IPS-18c (cell line): ENCODE data around the gene GREB1L.

Experiments used
- H3K4me3 ChIP-seq: 2 replicates; pipeline ENCODE4 v1.7.0; 2013; ENCODE audit warnings: low read depth, mild to moderate bottlenecking, low read length, moderate library complexity; ENCODE audit not compliant: insufficient read depth
- H3K9me3 ChIP-seq: one replicate; pipeline ENCODE4 v1.6.1; 2013; ENCODE audit warnings: mild to moderate bottlenecking, low read length, moderate library complexity; ENCODE audit not compliant: control insufficient read depth, insufficient read depth

Gene GREB1L

DNA sequence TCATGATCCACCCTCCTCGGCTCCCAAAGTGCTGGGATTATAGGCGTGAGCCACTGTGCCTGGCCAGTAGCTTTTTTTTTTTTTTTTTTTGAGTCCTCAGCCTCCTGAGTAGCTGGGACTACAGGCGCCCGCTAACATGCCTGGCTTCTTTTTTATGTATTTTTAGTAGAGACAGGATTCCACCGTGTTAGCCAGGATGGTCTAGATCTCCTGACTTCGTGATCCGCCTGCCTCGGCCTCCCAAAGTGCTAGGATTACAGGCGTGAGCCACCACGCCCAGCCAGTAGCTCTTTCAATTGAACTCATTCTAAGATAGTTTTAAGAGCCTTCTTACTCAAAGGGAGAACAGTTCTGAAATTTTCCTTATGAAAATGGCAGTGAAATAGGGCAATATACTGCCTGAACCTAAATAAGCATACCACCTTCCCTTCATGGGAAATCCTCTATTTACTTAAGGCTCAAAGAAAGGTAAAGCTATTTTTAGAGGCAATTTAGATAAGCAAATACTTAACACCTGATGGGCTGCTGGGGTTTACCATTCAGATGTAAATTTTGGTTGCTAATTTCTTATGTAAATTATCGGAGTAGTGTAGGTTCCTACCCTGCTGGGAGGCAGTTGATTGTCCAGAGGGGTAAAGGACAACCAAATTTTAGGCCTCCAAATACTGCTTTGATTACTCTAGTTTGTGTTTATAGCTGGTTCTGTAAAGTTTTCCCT, 144.7 kb downstream of the GREB1L start:
- no peaks in the 10 kb centered on the region for H3K9me3 ChIP-seq
- no peak overlapping the region for H3K4me3 ChIP-seq

DNA sequence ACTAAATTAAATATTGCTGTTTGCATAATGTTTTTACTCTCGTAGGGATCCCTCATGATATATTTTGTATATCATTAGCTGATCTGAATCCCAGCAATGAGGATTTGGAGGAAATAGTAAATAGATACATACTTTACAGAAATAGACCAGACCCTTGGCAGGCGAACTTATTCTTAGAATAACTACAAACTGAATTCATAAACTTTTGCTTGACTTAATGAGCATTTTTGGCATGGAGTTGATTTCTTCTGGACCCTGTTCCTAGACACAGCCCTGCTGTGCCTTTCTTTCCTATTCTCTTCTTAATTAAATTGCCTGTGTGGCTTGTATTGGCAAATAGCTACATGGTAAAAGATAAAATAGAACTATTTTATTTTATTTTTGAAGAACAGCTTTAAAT, 145.9 kb downstream of the GREB1L start:
- no peak overlapping the region for H3K4me3 ChIP-seq
- H3K9me3 ChIP-seq = no peaks in the 10 kb centered on the region

DNA sequence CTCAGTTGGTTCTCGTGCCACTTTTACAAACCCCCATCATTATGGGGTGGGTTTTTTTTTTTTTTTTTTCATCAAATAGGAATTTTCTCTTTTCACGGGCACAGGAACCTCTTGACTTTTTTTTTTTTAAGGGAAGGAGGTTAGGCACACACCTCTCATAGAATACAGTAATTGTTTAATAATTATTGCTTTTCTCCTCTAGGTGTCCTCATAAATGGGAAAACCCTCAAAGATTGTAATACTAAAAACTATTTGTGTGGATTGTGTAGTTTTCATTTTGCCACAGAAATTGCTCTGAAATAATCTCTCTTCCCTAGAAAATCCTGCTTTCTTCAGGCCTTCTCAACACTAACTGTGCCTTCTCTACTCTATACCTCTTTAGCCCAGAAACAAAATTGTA, 147.3 kb downstream of the GREB1L start:
- H3K4me3 ChIP-seq = no peak overlapping the region
- H3K9me3 ChIP-seq = no peaks in the 10 kb centered on the region

DNA sequence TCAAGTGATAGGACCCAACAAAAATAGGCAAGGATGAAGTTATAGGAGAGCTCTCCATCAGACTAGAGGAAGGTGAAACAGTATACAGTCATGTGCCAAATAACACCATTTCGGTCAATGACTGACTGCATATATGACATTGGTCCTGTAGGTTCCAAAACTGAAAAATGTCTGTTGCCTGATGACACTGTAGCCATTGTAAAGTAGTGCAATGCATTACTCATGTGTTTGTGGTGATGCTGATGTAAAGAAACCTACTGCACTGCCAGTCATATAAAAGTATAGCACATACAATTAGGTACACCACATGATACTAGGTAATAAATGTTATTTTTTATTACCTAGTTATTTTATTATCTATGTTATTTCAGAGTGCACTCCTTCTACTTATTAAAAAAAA, 147.9 kb downstream of the GREB1L start:
- Histone ChIP-seq H3K4me3 (no peak overlapping the region), H3K9me3 (no peaks in the 10 kb centered on the region)

DNA sequence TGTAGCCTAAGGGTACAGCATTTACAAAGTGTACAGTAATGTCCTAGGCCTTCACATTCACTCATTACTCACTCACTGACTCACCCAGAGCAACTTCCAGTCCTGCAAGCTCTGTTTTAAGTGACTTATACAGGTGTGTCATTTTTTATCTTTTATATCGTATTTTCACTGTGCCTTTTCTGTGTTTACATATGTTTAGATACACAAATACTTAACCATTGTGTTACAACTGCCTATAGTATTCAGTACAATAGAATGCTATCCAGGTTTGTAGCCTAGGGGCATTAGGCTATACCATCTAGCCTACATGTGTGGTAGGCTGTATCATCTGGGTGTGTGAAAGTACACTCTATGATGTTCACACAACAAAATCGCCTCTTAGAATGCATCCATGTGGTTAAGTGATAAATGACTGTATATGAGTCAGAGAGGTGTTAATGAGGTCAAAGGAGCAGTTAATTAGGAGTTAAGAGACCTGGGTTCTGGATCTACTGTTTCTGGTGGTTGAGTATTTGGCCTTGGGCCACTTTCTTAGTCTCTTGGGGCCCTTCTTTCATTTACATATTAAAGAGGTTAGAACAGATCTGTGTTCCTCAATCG, 149.1 kb downstream of the GREB1L start:
- Histone ChIP-seq H3K4me3 (no peak overlapping the region), H3K9me3 (no peaks in the 10 kb centered on the region)

DNA sequence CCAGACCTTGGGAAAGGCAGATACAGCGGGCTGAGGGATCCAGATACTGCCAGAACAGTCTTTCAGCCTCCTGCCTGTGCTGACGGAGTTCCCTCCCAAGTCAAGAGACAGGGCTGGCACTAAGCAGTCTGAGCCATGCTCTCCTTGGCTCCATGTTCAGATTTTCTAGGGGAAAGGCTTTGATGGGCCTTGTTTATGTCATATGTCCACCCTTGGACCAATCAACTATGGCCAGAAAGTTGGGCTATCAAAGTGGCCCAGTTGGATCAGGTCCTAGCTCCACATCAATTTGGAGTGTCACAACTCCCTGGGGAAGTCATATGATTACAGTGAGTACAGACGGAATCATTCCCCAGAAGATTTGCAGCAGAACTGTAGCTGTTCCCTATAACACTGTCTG, 152.0 kb downstream of the GREB1L start:
- H3K9me3 ChIP-seq = no peaks in the 10 kb centered on the region
- no peak overlapping the region for H3K4me3 ChIP-seq

DNA sequence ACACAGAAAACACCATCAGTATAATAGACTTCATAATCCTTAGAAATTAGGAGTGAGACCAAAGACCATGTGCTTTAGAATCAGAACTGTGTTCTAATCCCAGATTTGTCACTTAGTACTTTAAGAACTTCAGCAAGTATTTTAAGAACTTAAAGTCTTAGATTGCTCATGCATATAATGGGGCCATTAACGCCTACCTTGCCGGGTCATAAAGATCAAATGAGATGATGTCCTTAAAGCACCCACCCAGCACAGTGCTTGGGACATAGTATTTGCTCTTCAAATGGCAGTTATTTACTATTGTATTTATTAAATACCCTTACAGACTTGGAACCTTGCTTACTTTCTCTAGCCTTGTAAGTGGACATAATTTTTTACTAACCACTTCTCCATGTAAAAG, 156.1 kb downstream of the GREB1L start:
- H3K9me3 ChIP-seq = no peaks in the 10 kb centered on the region
- H3K4me3 ChIP-seq = no peak overlapping the region

DNA sequence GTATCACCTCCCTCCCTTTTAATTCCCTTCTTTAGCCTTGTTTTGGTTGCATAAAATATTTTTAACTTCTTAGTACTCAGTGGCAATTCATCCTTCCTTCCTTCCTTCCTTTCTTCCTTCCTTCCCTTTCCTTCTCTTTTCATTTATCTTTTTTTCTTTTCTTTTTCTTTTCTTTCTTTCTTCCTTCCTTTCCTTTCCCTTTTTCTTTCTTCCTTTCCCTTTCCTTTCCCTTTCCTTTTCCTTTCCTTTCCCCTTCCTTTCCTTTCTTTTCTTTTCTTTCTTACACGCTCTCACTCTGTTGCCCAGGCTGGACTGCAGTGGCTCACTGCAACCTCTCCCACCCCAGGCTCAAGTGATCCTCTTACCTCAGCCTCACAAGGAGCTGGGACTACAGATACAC, 160.2 kb downstream of the GREB1L start:
- Histone ChIP-seq H3K9me3 (no peaks in the 10 kb centered on the region), H3K4me3 (no peak overlapping the region)

DNA sequence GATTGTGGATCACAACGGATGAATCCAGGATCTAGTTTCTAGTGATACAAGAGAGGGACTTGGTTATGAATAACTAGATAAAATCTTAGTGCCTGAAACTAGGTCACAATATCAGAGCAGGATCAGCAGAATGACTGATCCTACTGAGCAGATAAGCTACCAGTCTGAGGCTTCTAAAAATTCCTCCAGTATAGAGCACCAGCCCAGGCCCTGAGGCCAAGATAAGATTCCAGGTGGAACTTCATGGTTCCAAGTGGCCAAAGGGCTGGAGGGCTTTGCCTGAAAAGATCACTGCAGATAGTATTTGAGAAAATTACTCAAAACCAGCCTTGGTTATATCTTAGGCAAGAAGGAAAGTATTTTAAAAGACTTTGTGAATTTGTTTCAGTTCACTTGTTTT, 162.4 kb downstream of the GREB1L start:
- no peak overlapping the region for H3K4me3 ChIP-seq
- no peaks in the 10 kb centered on the region for H3K9me3 ChIP-seq

DNA sequence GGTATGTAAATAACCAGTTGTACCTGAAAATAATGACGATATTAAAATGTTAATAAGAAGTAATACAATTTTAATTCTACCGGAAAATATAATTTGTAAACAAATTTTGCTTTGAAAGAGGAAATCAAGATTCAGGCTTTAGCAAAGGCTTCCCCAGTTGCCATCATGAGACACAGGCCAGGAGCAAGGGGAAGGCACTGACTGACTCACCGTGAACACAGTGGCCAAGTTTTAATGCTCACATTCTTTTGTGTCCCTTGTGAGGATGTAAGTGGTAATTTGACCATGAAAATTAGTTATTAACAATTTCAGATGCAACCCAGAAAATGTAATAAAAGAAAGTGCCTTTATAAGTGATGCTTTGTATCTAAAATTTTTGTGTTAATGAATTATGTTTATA, 164.1 kb downstream of the GREB1L start:
- H3K4me3 ChIP-seq = no peak overlapping the region
- H3K9me3 ChIP-seq = no peaks in the 10 kb centered on the region

DNA sequence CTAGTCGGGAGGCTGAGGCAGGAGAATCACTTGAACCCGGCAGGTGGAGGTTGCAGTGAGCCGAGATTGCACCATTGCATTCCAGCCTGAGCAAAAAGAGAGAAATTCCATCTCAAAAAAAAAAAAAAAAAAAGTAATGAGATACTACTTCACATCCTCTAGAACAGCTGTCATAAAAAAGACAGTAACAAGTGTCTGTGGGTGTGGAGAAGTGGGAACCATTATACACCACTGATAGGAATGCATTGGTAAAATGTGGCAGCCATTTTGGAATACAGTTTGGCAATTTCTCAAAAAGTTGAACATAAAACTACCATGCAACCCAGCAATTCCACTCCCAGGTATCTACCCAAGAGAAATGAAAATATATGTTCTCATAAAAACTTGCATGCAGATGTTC, 166.6 kb downstream of the GREB1L start:
- H3K4me3 ChIP-seq = no peak overlapping the region
- H3K9me3 ChIP-seq = no peaks in the 10 kb centered on the region

DNA sequence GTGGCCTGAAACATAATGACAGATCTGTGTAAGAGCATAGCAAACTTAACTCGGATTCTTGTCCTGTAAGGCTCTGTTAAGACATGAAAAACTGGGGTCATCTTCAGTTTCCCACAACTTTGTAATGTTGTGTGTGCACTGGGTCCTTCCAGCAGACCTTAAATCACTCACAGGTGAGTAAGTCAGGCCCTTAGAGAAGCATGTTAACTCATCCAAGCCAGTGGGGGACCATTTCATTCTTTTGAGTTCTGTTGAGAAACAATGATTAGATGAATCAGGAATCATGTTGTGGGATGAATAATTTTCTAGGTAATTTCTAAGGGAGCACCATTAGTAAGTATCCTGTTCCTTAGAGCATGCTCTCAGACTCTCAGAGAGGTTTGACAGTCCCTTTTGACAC, 191.4 kb downstream of the GREB1L start:
- H3K9me3 ChIP-seq = no peaks in the 10 kb centered on the region

DNA sequence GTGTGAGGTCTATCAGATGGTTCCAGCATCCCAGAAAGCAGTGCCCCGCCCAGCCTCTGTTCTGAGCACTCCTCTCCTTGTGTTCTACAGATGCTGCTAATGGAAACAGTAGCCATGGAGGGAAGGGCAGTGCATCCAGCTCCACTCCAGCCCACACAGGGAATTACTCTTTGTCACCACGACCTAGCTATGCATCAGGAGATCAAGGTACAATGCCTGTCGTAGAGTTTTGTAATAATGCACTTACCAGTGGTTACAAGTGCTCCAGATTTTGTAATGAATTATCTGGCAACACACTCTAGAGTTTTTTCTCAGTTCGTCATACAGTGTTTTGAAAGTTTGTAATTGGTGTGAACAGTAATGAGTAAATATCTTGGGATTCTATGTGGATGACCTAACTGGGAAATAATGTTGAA, 197.4 kb downstream of the GREB1L start:
- H3K4me3 ChIP-seq = no peak overlapping the region

More for the DNA sequence above, 191.4 kb downstream of the GREB1L start:
- H3K4me3 ChIP-seq = no peak overlapping the region

DNA sequence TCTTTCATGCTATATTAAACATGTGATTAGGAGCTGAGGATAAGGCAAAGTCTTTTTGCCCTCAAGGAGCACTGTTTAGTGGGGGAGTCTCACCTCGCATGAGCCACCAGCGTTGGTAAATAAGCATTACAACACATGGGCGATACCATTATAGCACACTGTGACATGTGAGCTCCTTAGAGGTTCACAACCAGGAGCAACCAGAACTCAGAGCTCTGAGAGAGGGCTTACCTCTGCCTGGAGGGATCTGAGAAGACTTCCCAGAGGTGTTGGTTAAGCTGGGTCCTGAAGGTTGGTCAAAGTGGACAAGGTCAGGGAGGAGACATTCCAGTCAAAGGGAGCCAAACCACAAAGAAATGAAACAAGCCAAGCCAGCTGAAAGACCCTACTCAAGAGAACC, 199.6 kb downstream of the GREB1L start:
- Histone ChIP-seq H3K9me3 (no peaks in the 10 kb centered on the region), H3K4me3 (no peak overlapping the region)

More for the DNA sequence above, 197.4 kb downstream of the GREB1L start:
- no peaks in the 10 kb centered on the region for H3K9me3 ChIP-seq

DNA sequence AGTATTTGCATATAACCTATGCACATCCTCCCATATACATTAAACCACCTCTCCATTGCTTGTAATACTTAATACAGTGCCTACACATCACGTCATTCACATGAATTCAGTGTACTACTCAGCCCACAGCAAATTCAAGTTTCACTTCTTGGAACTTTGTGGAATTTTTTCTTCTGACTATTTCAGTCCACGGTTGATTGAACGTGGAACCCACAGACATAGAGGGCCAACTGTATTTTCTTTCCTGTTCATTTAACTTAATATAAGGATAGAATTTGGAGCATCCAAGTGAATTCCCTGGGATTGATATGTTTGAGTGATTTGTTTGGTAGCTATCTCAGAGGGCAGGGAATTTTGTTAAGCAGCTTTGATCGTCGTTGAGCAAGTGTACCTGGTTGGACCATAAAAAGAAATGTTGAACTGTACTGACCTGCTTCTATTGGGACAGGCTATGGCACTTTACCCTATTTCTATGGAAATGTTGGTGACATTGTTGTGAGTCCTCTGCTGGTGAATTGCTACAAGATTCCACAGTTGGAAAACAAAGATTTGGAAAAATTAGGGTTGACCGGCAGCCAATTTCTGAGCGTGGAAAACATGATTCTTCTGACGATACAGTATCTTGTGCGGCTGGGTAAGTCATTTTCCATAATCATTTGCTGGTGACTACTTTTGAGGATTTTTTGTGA, 201.9 kb downstream of the GREB1L start:
- Histone ChIP-seq H3K4me3 (no peak overlapping the region), H3K9me3 (no peaks in the 10 kb centered on the region)

DNA sequence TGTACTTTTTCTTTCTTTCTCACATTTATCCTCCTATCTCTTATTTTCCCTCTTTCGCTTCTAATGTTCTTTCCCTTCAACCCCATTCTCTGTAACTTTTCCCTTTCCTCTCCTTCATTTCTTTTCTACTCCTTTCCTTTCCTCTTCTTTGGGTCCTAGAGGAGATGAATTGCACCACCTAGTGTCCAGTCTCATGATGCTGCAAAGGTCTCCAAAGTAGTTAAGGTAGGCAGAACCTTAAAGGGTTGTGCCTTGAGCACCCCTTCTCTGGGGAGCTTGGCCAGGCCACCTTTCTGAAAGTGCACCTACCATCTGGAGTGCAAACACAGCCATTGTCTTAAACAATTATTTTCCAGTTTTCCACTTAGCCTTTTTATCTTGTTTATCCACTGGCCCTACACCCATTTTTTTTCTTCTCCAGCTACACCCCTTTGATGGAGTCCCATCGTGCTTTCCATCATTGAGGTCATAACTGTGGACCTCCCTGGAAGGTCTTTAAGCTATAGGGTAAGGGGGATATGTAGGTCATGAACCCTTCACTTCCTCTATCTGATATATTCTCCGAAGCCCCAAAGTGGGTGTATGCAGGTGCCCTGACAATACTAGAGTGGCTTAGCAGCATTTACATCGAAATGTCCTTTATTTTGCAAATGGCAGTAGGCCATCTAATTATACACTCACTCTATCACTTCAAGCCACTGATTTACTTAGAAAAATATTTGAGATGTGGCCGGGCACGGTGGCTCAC, 202.6 kb downstream of the GREB1L start:
- Histone ChIP-seq H3K9me3 (no peaks in the 10 kb centered on the region), H3K4me3 (no peak overlapping the region)

DNA sequence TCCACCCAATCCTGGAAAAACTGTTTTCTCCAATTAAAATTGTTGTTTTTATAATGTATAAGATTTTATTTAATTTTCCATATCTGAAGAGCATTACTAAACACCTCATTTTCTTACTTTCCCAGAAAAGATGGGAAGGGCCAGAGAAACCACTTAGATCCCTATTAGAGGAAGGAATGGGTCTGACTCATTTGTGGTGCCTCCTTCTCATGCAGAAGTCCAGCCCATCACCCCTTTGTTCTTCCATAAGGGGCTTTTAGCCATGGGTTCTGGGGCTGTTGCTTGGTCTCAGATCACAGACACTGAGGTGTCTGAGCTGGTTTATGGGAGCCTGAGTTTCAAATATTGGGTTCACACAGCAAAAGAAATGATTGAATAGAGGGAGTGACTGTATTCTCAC, 206.3 kb downstream of the GREB1L start:
- Histone ChIP-seq H3K4me3 (no peak overlapping the region), H3K9me3 (no peaks in the 10 kb centered on the region)
